ENCODE data around the gene GTF2IRD1.

Gene GTF2IRD1

DNA sequence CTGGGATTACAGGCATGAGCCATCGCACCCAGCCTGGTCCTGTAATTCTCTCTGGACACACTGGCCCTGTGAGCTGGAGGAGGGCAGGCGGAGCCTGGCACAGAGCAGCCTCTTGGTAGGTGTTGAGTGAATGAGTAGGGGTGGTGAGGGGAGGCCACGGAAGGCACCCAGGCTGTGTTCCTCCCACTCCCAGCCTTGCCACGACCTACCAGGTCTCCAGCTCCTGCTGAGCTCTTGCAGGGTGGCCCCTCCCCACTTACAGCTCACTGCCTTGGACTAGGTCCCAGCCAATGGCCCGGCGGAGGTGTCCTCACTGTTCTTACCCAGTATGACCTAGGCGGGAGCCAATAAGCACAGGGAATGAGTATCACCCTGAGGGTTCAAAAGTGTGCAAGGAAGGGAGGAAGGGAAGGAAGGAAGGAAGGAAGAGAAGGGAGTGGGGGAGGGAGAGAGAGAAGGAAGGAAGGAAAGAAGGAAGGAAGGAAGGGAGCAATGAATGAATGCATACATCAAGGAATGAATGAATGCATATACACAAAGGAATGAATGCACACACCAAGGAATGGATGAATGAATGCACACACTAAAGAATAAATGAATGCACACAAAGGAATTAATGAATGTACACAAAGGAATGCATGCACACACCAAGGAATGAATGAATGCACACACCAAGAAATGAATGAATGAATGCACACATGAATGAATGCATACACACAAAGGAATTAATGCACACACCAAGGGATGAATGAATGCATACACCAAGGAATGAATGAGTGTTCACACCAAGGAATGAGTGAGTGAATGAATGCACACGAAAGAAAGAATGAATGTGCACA is 45.5 kb downstream of the GTF2IRD1 start:
- Histone ChIP-seq H3K27ac (ENCODE audit: low read depth, low read length) (no peak overlapping the region), H3K36me3 (ENCODE audit: control insufficient read depth in 1 of 2, insufficient read depth in 2 of 2, low read length in 2 of 2) (no peaks in the 10 kb centered on the region), H3K27me3 (ENCODE audit: control insufficient read depth in 1 of 2, insufficient read depth in 2 of 2, low read length in 2 of 2) (no peaks in the 10 kb centered on the region), H3K4me3 (ENCODE audit: low read depth in 1 of 2, low read length in 2 of 2) (no peak overlapping the region), H3K9me3 (ENCODE audit: control insufficient read depth in 1 of 2, low read length in 2 of 2) (no peaks in the 10 kb centered on the region), H3K4me1 (ENCODE audit: control insufficient read depth in 1 of 2, insufficient read depth in 2 of 2, low read length in 2 of 2) (no peaks in the 10 kb centered on the region), H3K9ac (ENCODE audit: low read depth in 1 of 2, low read length in 2 of 2) (no peak overlapping the region)

DNA sequence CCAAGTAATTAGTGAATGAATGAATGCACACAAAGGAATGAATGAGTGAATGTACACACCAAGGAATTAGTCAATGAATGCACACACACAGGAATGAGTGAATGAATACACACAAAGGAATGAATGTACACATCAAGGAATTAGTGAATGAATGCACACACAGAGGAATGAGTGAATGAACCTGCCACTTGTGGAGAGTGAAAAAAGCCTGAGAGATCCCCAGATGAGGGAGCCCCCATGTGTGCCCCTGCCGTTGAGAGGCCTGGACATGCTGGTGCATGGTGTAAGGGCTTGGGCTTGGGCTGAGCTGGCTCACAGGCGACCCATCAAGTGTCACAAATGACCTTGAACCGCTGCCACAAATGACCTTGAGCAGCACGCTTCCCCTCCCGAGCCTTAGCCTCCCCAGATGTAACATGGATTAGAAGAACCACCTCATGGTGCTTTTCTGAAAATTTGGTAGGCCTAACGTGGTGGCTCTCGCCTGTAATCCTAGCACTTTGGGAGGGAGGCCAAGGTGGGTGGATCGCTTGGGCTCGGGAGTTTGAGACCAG is 46.2 kb downstream of the GTF2IRD1 start:
- Histone ChIP-seq H3K4me3 (ENCODE audit: low read depth in 1 of 2, low read length in 2 of 2) (no peak overlapping the region), H3K27me3 (ENCODE audit: control insufficient read depth in 1 of 2, insufficient read depth in 2 of 2, low read length in 2 of 2) (no peaks in the 10 kb centered on the region), H3K9ac (ENCODE audit: low read depth in 1 of 2, low read length in 2 of 2) (no peak overlapping the region), H3K27ac (ENCODE audit: low read depth, low read length) (no peak overlapping the region), H3K36me3 (ENCODE audit: control insufficient read depth in 1 of 2, insufficient read depth in 2 of 2, low read length in 2 of 2) (no peaks in the 10 kb centered on the region), H3K4me1 (ENCODE audit: control insufficient read depth in 1 of 2, insufficient read depth in 2 of 2, low read length in 2 of 2) (no peaks in the 10 kb centered on the region), H3K9me3 (ENCODE audit: control insufficient read depth in 1 of 2, low read length in 2 of 2) (no peaks in the 10 kb centered on the region)

DNA sequence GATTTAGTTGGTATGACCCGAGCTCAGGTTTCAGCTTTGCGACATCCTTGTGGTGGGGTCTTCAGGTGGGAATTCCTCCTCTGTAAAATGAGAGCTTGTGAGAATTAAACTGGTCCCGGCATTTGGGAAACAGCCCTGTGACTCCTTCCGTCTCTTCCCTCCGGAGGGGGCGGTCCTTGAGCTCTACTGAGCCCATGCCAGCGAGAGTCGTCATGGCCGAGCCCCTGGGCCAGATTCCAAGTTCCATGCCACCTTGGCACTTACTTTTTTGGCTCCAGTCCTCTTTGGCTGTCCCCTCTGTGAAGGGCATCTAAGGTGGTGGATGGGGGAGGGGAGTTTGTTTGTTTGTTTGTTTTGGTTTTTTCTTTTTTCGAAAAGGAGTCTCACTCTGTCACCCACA is 47.6 kb downstream of the GTF2IRD1 start:
- H3K36me3 ChIP-seq (ENCODE audit: control insufficient read depth in 1 of 2, insufficient read depth in 2 of 2, low read length in 2 of 2): no peaks in the 10 kb centered on the region
- no peaks in the 10 kb centered on the region for H3K4me1 ChIP-seq (ENCODE audit: control insufficient read depth in 1 of 2, insufficient read depth in 2 of 2, low read length in 2 of 2)
- no peak overlapping the region for H3K27ac ChIP-seq (ENCODE audit: low read depth, low read length)
- no peaks in the 10 kb centered on the region for H3K27me3 ChIP-seq (ENCODE audit: control insufficient read depth in 1 of 2, insufficient read depth in 2 of 2, low read length in 2 of 2)
- no peak overlapping the region for H3K9ac ChIP-seq (ENCODE audit: low read depth in 1 of 2, low read length in 2 of 2)
- no peaks in the 10 kb centered on the region for H3K9me3 ChIP-seq (ENCODE audit: control insufficient read depth in 1 of 2, low read length in 2 of 2)
- no peak overlapping the region for H3K4me3 ChIP-seq (ENCODE audit: low read depth in 1 of 2, low read length in 2 of 2)

DNA sequence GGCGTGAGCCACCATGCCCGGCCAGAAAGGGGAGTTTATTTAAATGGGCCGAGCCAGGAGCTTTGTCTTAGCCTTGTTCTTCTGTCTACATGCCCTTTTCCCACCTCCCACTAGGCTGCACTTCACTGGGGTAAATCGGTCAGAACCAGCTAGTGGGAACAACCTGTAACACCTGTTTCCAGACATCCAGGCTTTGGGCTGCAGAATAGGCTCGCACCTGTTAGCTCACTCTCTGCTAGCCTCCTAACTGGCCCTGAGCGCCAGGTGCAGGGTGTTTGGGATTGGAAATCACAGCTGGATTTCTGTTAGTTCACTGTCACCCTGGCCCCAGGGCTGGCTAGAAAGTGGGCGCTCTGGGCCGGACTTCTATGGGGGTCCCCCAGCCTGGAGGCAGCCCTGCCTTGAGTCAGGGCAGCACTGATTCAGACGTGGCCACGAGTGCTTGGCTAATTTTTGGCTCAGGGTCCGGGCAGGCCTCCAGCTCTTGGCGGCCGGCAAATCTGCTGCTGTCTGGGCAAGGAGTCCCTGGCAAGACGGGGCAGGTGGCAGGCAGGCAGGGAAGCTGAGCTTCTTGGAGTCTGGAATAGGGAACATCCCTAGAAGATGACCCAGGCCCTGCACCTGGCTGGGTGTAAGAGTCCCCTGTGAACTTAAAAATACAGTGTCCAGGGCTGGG is 48.6 kb downstream of the GTF2IRD1 start:
- no peaks in the 10 kb centered on the region for H3K27me3 ChIP-seq (ENCODE audit: control insufficient read depth in 1 of 2, insufficient read depth in 2 of 2, low read length in 2 of 2)
- no peak overlapping the region for H3K27ac ChIP-seq (ENCODE audit: low read depth, low read length)
- no peaks in the 10 kb centered on the region for H3K36me3 ChIP-seq (ENCODE audit: control insufficient read depth in 1 of 2, insufficient read depth in 2 of 2, low read length in 2 of 2)
- no peak overlapping the region for H3K4me3 ChIP-seq (ENCODE audit: low read depth in 1 of 2, low read length in 2 of 2)
- H3K4me1 ChIP-seq (ENCODE audit: control insufficient read depth in 1 of 2, insufficient read depth in 2 of 2, low read length in 2 of 2): no peaks in the 10 kb centered on the region
- H3K9me3 ChIP-seq (ENCODE audit: control insufficient read depth in 1 of 2, low read length in 2 of 2): no peaks in the 10 kb centered on the region
- H3K9ac ChIP-seq (ENCODE audit: low read depth in 1 of 2, low read length in 2 of 2): no peak overlapping the region

DNA sequence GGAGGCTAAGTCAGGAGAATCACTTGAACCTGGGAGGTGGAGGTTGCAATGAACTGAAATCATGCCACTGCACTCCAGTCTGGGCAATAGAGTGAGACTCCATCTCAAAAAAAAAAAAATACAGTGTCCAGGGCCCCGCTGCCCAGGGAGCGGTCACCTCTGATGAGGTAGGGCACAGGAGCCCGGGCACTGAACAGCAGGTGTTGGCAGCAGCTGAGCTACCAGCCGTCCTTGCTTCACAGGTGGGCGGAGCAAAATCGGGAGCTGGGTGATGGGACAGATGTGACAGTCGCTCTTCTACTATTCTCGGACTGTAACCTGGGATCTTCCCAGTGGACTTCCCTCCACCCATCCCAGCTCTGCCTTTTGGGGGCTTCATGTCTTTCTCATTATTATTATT is 49.4 kb downstream of the GTF2IRD1 start:
- H3K36me3 ChIP-seq (ENCODE audit: control insufficient read depth in 1 of 2, insufficient read depth in 2 of 2, low read length in 2 of 2): peaks cover 0 to under 1% of the 10 kb centered on the region in 2 donors
- no peaks in the 10 kb centered on the region for H3K27me3 ChIP-seq (ENCODE audit: control insufficient read depth in 1 of 2, insufficient read depth in 2 of 2, low read length in 2 of 2)
- no peak overlapping the region for H3K9ac ChIP-seq (ENCODE audit: low read depth in 1 of 2, low read length in 2 of 2)
- H3K4me1 ChIP-seq (ENCODE audit: control insufficient read depth in 1 of 2, insufficient read depth in 2 of 2, low read length in 2 of 2): no peaks in the 10 kb centered on the region
- no peaks in the 10 kb centered on the region for H3K9me3 ChIP-seq (ENCODE audit: control insufficient read depth in 1 of 2, low read length in 2 of 2)
- no peak overlapping the region for H3K27ac ChIP-seq (ENCODE audit: low read depth, low read length)
- no peak overlapping the region for H3K4me3 ChIP-seq (ENCODE audit: low read depth in 1 of 2, low read length in 2 of 2)

DNA sequence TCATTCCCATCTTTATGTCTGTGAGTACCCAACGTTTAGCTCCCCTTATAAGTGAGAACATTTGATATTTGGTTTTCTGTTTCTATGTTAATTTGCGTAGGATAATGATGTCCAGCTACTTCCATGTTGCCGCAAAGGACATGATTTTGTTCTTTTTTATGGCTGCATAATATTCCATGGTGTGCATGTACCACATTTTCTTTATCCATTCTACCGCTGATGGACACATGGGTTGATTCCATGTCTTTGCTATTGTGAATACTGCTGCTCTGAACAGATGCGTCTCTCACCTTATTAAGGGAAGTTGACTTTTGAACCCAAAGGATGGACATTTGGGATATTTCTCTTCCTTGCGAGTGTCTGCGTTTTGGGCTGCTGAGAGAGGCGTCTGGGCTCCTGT is 50.2 kb downstream of the GTF2IRD1 start:
- no peaks in the 10 kb centered on the region for H3K9me3 ChIP-seq (ENCODE audit: control insufficient read depth in 1 of 2, low read length in 2 of 2)
- H3K27me3 ChIP-seq (ENCODE audit: control insufficient read depth in 1 of 2, insufficient read depth in 2 of 2, low read length in 2 of 2): no peaks in the 10 kb centered on the region
- H3K4me1 ChIP-seq (ENCODE audit: control insufficient read depth in 1 of 2, insufficient read depth in 2 of 2, low read length in 2 of 2): no peaks in the 10 kb centered on the region
- H3K4me3 ChIP-seq (ENCODE audit: low read depth in 1 of 2, low read length in 2 of 2): no peak overlapping the region
- no peak overlapping the region for H3K9ac ChIP-seq (ENCODE audit: low read depth in 1 of 2, low read length in 2 of 2)
- H3K27ac ChIP-seq (ENCODE audit: low read depth, low read length): no peak overlapping the region
- H3K36me3 ChIP-seq (ENCODE audit: control insufficient read depth in 1 of 2, insufficient read depth in 2 of 2, low read length in 2 of 2): peaks cover 0 to 2% of the 10 kb centered on the region in 2 donors

DNA sequence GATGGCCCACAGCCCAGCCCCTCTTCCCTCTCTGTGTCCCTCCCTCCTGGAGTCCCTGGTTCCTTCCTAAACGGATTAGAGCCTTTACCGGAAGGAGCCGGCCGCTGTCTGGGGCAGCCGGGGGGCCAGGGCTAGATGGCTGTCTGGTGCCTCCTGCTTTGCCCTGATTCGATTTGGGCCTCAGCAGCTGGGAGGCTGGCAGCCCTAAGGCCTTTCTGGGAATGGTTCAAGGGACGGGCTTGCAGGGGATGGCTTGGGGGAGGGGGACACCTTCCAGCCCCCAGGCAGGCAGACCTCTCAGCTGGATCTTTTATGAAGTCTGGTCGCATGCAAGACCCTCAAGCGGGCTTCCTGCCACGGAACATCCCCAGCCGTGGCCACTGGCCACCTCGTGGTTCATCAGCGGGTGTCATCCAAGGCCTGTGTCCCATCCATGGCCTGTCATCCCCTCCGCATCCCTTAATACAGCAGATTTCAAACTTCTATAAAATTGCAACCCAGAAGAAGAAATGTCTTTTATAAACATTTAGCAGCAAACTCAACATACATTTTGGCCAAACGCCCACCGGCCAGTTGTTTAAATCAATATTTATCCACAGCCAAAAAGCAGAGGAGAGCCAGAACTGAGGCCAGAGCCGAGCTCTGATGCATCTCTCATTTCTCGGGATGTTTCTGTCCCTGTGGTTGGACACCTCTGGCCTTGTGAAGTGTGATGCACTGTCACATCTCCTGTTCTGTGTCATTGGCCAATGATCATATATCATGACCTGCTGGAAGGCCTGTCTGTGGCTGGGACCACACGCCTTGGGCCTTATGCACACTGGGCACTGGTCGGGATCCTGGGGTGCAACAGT is 52.0 kb downstream of the GTF2IRD1 start:
- Histone ChIP-seq H3K9me3 (ENCODE audit: control insufficient read depth in 1 of 2, low read length in 2 of 2) (no peaks in the 10 kb centered on the region), H3K27ac (ENCODE audit: low read depth, low read length) (no peak overlapping the region), H3K27me3 (ENCODE audit: control insufficient read depth in 1 of 2, insufficient read depth in 2 of 2, low read length in 2 of 2) (no peaks in the 10 kb centered on the region), H3K9ac (ENCODE audit: low read depth in 1 of 2, low read length in 2 of 2) (no peak overlapping the region), H3K4me1 (ENCODE audit: control insufficient read depth in 1 of 2, insufficient read depth in 2 of 2, low read length in 2 of 2) (no peaks in the 10 kb centered on the region), H3K4me3 (ENCODE audit: low read depth in 1 of 2, low read length in 2 of 2) (no peak overlapping the region), H3K36me3 (ENCODE audit: control insufficient read depth in 1 of 2, insufficient read depth in 2 of 2, low read length in 2 of 2) (peaks cover 0 to 2% of the 10 kb centered on the region in 2 donors)

DNA sequence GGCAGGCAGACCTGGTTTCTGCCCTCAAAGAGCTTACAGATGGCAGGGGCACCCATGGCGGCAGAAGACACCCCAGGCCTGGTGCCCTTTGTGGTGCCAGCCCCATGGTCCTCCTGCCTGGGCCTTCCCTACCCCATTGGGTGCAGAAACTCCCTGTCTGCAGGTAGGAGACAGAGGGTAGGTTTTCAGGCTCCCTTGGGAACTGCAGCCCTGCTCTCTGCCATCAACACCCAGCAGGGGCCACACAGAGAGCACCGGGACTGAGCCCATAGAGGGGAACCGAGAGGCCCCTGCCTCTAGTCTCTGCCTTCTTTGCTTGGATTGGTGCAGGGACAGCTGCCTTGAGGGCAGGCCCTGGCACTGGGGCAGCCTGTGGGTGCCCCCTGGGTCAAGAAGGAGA is 52.6 kb downstream of the GTF2IRD1 start:
- H3K36me3 ChIP-seq (ENCODE audit: control insufficient read depth in 1 of 2, insufficient read depth in 2 of 2, low read length in 2 of 2): peaks cover 0 to 2% of the 10 kb centered on the region in 2 donors
- no peaks in the 10 kb centered on the region for H3K9me3 ChIP-seq (ENCODE audit: control insufficient read depth in 1 of 2, low read length in 2 of 2)
- no peak overlapping the region for H3K9ac ChIP-seq (ENCODE audit: low read depth in 1 of 2, low read length in 2 of 2)
- no peaks in the 10 kb centered on the region for H3K27me3 ChIP-seq (ENCODE audit: control insufficient read depth in 1 of 2, insufficient read depth in 2 of 2, low read length in 2 of 2)
- no peak overlapping the region for H3K4me3 ChIP-seq (ENCODE audit: low read depth in 1 of 2, low read length in 2 of 2)
- H3K27ac ChIP-seq (ENCODE audit: low read depth, low read length): no peak overlapping the region
- no peaks in the 10 kb centered on the region for H3K4me1 ChIP-seq (ENCODE audit: control insufficient read depth in 1 of 2, insufficient read depth in 2 of 2, low read length in 2 of 2)

DNA sequence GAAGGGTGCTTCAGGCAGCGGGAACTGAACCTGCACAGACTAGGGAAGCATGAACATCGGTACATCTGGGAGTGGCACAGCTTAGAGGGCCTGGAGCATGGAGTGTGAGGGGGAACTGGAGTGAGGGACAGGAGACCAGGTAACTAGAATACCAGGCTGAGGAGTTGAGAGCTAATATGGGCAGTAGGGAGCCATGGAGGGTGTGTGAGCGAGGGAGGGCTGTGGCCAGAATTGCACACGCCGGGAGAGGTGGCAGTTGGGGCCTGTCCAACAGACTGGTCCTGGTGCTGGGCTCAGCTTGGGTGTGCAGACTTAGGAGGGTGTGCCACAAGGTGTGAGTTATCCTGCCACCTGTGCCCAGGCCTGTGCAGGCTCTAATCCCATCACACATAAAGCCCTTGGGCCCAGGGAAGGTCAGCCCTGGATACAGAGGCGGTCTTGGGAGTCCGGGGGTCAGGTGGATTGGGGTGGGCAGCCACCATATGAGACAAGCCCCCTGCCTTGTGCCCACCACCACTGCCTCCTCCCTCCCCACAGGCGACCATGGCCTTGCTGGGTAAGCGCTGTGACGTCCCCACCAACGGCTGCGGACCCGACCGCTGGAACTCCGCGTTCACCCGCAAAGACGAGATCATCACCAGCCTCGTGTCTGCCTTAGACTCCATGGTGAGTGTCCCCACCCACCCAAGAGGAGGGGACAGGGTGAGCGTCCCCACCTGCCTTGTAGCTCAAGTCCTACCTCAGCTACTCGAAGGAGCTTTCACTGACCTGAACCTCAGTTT is 54.0 kb downstream of the GTF2IRD1 start:
- Histone ChIP-seq H3K4me3 (ENCODE audit: low read depth in 1 of 2, low read length in 2 of 2) (no peak overlapping the region), H3K9ac (ENCODE audit: low read depth in 1 of 2, low read length in 2 of 2) (no peak overlapping the region), H3K27ac (ENCODE audit: low read depth, low read length) (no peak overlapping the region), H3K4me1 (ENCODE audit: control insufficient read depth in 1 of 2, insufficient read depth in 2 of 2, low read length in 2 of 2) (no peaks in the 10 kb centered on the region), H3K36me3 (ENCODE audit: control insufficient read depth in 1 of 2, insufficient read depth in 2 of 2, low read length in 2 of 2) (peaks cover 1 to 10% of the 10 kb centered on the region in 2 donors), H3K9me3 (ENCODE audit: control insufficient read depth in 1 of 2, low read length in 2 of 2) (no peaks in the 10 kb centered on the region), H3K27me3 (ENCODE audit: control insufficient read depth in 1 of 2, insufficient read depth in 2 of 2, low read length in 2 of 2) (no peaks in the 10 kb centered on the region)

Data from duodenal mucosa (tissue), 2 donors.